Breast epithelium (tissue), 4 donors: ENCODE results near the gene SLC43A1. TPM values are rescaled to one million over a fixed set of nuclear protein-coding genes. Genes with fewer than 3 reads are reported as not detected.

Experiments used
- DNase-seq, 2 donors: peaks; one replicate each; pipeline ENCODE4 v3.0.0-alpha.2; 2019; ENCODE audit warnings: low spot score in 2 of 2
- H3K27ac ChIP-seq, 2 donors: fragments of 200-600 bp; sonication (generic) in 1 of 2; one replicate each; pipeline ENCODE4 v1.5.1; 2016 to 2019; ENCODE audit warnings: mild to moderate bottlenecking in 1 of 2
- H3K27me3 ChIP-seq, 2 donors: fragments of 200-600 bp; sonication (generic) in 1 of 2; one replicate each; pipeline versions ENCODE4 v1.5.1 to v1.6.0; 2017 to 2019; ENCODE audit warnings: control low read depth in 1 of 2, mild to moderate bottlenecking in 1 of 2
- H3K36me3 ChIP-seq: fragments of 200-600 bp; one replicate; pipeline ENCODE4 v1.5.1; 2019
- H3K4me1 ChIP-seq, 2 donors: fragments of 200-600 bp; sonication (generic); one replicate each; pipeline ENCODE4 v1.5.1; 2016 to 2019; ENCODE audit warnings: control low read depth in 1 of 2
- H3K4me3 ChIP-seq, 3 donors: fragments of 200-600 bp; sonication (generic); 1 replicate in 2 of 3; 2 replicates in 1 of 3; pipeline ENCODE4 v1.5.1; 2016 to 2019; ENCODE audit warnings: mild to moderate bottlenecking in 3 of 3, moderate library complexity in 2 of 3
- H3K9me3 ChIP-seq, 2 donors: fragments of 200-600 bp; sonication (generic) in 1 of 2; one replicate each; pipeline ENCODE4 v1.5.1; 2016 to 2019; ENCODE audit warnings: control low read depth in 1 of 2
- CTCF ChIP-seq, 3 donors: fragments of 450-650 bp; IDR thresholded peaks; one replicate each; pipeline ENCODE4 v1.5.1; 2016 to 2017; ENCODE audit warnings: antibody characterized with exemption in 3 of 3, mild to moderate bottlenecking in 3 of 3, moderate library complexity in 3 of 3
- POLR2A ChIP-seq: fragments of 450-650 bp; IDR thresholded peaks from one replicate; pipeline ENCODE4 v1.6.1; 2016; ENCODE audit warnings: antibody characterized with exemption, mild to moderate bottlenecking, moderate library complexity
- POLR2AphosphoS5 ChIP-seq, 3 donors: sonication (generic); formaldehyde crosslinking; IDR thresholded peaks; one replicate each; pipeline ENCODE4 v1.6.1; 2017; ENCODE audit warnings: antibody characterized with exemption in 3 of 3
- intact Hi-C: fragments of 100-400 bp; cut with DNase I; formaldehyde crosslinking; loops from one replicate; pipeline ENCODE4 v1.15.1; 2023; ENCODE audit warnings: low total_unique reads
- total RNA-seq, 3 donors: library from RNA; depleted of rRNA; stranded (reverse); fragments of >200 nt; gene quantifications; one replicate each; pipeline ENCODE4 v1.1.0, GENCODE V29; 2016

SLC43A1 gene
- total RNA-seq, 3 donors from 2014 or later, result 12.0 to 23.4 (median 13.4) TPM

GRCh38 chr11:57545883-57546282 lies 30.4 kb upstream of the SLC43A1 start:
- Histone ChIP-seq H3K9me3 (no peaks in the 10 kb centered on the region), H3K4me3 (no peak overlapping the region), H3K36me3 (no peaks in the 10 kb centered on the region), H3K4me1 (no peaks in the 10 kb centered on the region), H3K27me3 (no peaks in the 10 kb centered on the region), H3K27ac (no peak overlapping the region)
- no peak for TF ChIP-seq POLR2AphosphoS5 (IDR thresholded peaks at IDR 0.05)
- TF ChIP-seq CTCF (IDR thresholded peaks at IDR 0.05), result no peak
- intact Hi-C loops, result no loop called here
- no peak for DNase-seq

- H3K27ac ChIP-seq, result no peak overlapping the region
- intact Hi-C loops, result no loop called here
- no peak overlapping the region for H3K4me3 ChIP-seq
- H3K4me1 ChIP-seq, result no peaks in the 10 kb centered on the region
- no peak for TF ChIP-seq CTCF (IDR thresholded peaks at IDR 0.05)
- no peak for TF ChIP-seq POLR2A
- no peak for TF ChIP-seq POLR2AphosphoS5 (IDR thresholded peaks at IDR 0.05)
- no peaks in the 10 kb centered on the region for H3K27me3 ChIP-seq
- no peaks in the 10 kb centered on the region for H3K36me3 ChIP-seq
- DNase-seq, result no peak
- no peaks in the 10 kb centered on the region for H3K9me3 ChIP-seq
These were observed 29.1 kb upstream of the SLC43A1 start for GRCh38 chr11:57544566-57544965.

DNA sequence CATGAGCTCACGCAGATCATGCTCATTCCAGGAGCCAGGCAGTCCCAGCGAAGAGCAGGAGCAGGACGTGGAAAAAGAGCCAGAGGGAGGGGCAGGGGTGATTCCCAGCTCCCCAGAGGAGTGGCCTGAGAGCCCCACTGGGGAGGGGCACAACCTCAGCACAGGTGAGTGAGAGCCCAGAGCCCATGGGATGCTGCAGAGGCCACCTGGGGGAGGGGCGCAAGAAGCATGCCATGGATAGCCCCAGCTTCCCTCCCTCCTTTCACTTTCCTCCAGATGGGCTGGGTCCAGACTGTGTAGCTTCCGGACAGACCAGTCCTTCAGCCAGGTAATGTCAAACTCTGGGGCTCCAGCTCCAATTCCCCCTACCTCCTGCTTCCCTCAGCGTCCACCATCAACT lies 28.1 kb upstream of the SLC43A1 start:
- Histone ChIP-seq H3K4me3 (no peak overlapping the region), H3K4me1 (no peaks in the 10 kb centered on the region), H3K36me3 (no peaks in the 10 kb centered on the region), H3K27ac (no peak overlapping the region), H3K27me3 (no peaks in the 10 kb centered on the region), H3K9me3 (no peaks in the 10 kb centered on the region)
- no peak for DNase-seq
- no peak for TF ChIP-seq POLR2AphosphoS5 (IDR thresholded peaks at IDR 0.05)
- intact Hi-C loops, result no loop called here

GRCh38 chr11:57542582-57542981 lies 27.1 kb upstream of the SLC43A1 start:
- H3K27me3 ChIP-seq, result no peaks in the 10 kb centered on the region
- no peaks in the 10 kb centered on the region for H3K4me1 ChIP-seq
- no peak for DNase-seq
- H3K9me3 ChIP-seq, result no peaks in the 10 kb centered on the region
- H3K27ac ChIP-seq, result no peak overlapping the region
- no peak overlapping the region for H3K4me3 ChIP-seq
- H3K36me3 ChIP-seq, result no peaks in the 10 kb centered on the region
- intact Hi-C loops, result no loop called here
- no peak for TF ChIP-seq CTCF (IDR thresholded peaks at IDR 0.05)

- no peak for DNase-seq
- Histone ChIP-seq H3K36me3 (no peaks in the 10 kb centered on the region), H3K9me3 (no peaks in the 10 kb centered on the region), H3K4me1 (no peaks in the 10 kb centered on the region), H3K27me3 (no peaks in the 10 kb centered on the region), H3K27ac (no peak overlapping the region), H3K4me3 (no peak overlapping the region)
- no peak for TF ChIP-seq POLR2AphosphoS5 (IDR thresholded peaks at IDR 0.05)
- no peak for TF ChIP-seq CTCF (IDR thresholded peaks at IDR 0.05)
- TF ChIP-seq POLR2A, result no peak
- intact Hi-C loops, result no loop called here
These were observed 25.7 kb upstream of the SLC43A1 start for GRCh38 chr11:57541169-57541568.

- no peak overlapping the region for H3K4me3 ChIP-seq
- TF ChIP-seq POLR2AphosphoS5 (IDR thresholded peaks at IDR 0.05) (no peak), POLR2A (no peak), CTCF (IDR thresholded peaks at IDR 0.05) (no peak)
- no peak for DNase-seq
- H3K27ac ChIP-seq, result no peak overlapping the region
- no peaks in the 10 kb centered on the region for H3K4me1 ChIP-seq
- H3K27me3 ChIP-seq, result no peaks in the 10 kb centered on the region
- intact Hi-C loops, result loop anchor here (2.0 to 5.0 kb wide), 2 partner anchors 61 to 622 kb away; no protein-coding TSS in a partner anchor
- no peaks in the 10 kb centered on the region for H3K9me3 ChIP-seq
- H3K36me3 ChIP-seq, result no peaks in the 10 kb centered on the region
These were observed 23.8 kb upstream of the SLC43A1 start for GRCh38 chr11:57539342-57539741.
